K562 (cell line): ENCODE results near the gene STUB1. TPM values are rescaled to one million over a fixed set of nuclear protein-coding genes. Genes with fewer than 3 reads are reported as not detected.

Experiments
- BMI1 ChIP-seq: fragments of 150-350 bp; IDR thresholded peaks from 2 replicates; pipeline ENCODE4 v1.6.1; 2014; ENCODE audit warnings: low read length
- ETS1 ChIP-seq: conservative IDR thresholded peaks from 2 replicates; pipeline ENCODE4 v1.6.1; 2011; ENCODE audit warnings: low read depth, mild to moderate bottlenecking, low read length; ENCODE audit not compliant: control insufficient read depth
- GABPB1 ChIP-seq: sonication (generic); formaldehyde crosslinking; IDR thresholded peaks from 2 replicates; pipeline ENCODE4 v1.8.0; 2022; ENCODE audit warnings: mild to moderate bottlenecking, missing genetic modification reagents
- GATAD2A ChIP-seq: fragments of 450-650 bp; IDR thresholded peaks from 2 replicates; pipeline ENCODE4 v1.6.1; 2017
- KHSRP ChIP-seq: fragments of 450-650 bp; IDR thresholded peaks from 2 replicates; pipeline ENCODE4 v1.6.1; 2017
- MNT ChIP-seq, 2 experiments: fragments of 450-650 bp; conservative IDR thresholded peaks; 2 replicates each; pipeline ENCODE4 v1.6.1; 2017; ENCODE audit warnings: mild to moderate bottlenecking in 2 of 2, moderate library complexity in 2 of 2
- NEUROD1 ChIP-seq: fragments of 150-350 bp; IDR thresholded peaks from 2 replicates; pipeline ENCODE4 v1.6.1; 2014; ENCODE audit warnings: borderline replicate concordance, low read length, low read depth; ENCODE audit not compliant: partially characterized antibody
- NR2C2 ChIP-seq, 2 experiments: fragments of 200-800 bp in 1 of 2; sonication (Bioruptor generic) in 1 of 2; sonication (generic) in 1 of 2; formaldehyde crosslinking in 1 of 2; IDR thresholded peaks; 2 replicates each; pipeline versions ENCODE4 v1.6.1 to v1.8.0; 2016 to 2022; ENCODE audit warnings: mild to moderate bottlenecking in 1 of 2, missing compliant biosample characterization in 1 of 2, missing genetic modification characterization in 1 of 2, missing genetic modification reagents in 1 of 2
- POLR2AphosphoS5 ChIP-seq: IDR thresholded peaks from 2 replicates; pipeline ENCODE4 v1.6.1; 2011; ENCODE audit warnings: mild to moderate bottlenecking, low read depth, low read length, moderate library complexity; ENCODE audit not compliant: control insufficient read depth, insufficient read depth
- RBM25 ChIP-seq: fragments of 200-400 bp; formaldehyde crosslinking; IDR thresholded peaks from 2 replicates; pipeline ENCODE4 v1.6.1; 2018; ENCODE audit warnings: low read length, low read depth, moderate library complexity; ENCODE audit not compliant: severe bottlenecking
- TAF1 ChIP-seq: IDR thresholded peaks from 2 replicates; pipeline ENCODE4 v1.6.1; 2011; ENCODE audit warnings: mild to moderate bottlenecking, low read length, moderate library complexity; ENCODE audit not compliant: insufficient read depth, control insufficient read depth, severe bottlenecking; ENCODE audit errors: extremely low read depth
- TFAP4 ChIP-seq: sonication (generic); formaldehyde crosslinking; IDR thresholded peaks from 2 replicates; pipeline ENCODE4 v1.8.0; 2022; ENCODE audit warnings: missing genetic modification reagents, mild to moderate bottlenecking, moderate library complexity, borderline replicate concordance
- ZNF232 ChIP-seq: sonication (generic); formaldehyde crosslinking; IDR thresholded peaks from 2 replicates; pipeline ENCODE4 v1.8.0; 2022; ENCODE audit warnings: mild to moderate bottlenecking, missing genetic modification reagents
- ZNF395 ChIP-seq: fragments of 200-800 bp; sonication (Bioruptor generic); IDR thresholded peaks from 2 replicates; pipeline ENCODE4 v1.6.1; 2017; ENCODE audit warnings: missing genetic modification characterization, missing compliant biosample characterization
- ZNF639 ChIP-seq, 2 experiments: fragments of 200-800 bp in 1 of 2; sonication (Bioruptor generic) in 1 of 2; sonication (generic) in 1 of 2; formaldehyde crosslinking in 1 of 2; IDR thresholded peaks in 1 of 2; conservative IDR thresholded peaks in 1 of 2; 2 replicates each; pipeline versions ENCODE4 v1.5.0 to v1.6.1; 2016 to 2020; ENCODE audit warnings: missing compliant biosample characterization in 1 of 2, missing genetic modification characterization in 1 of 2, missing genetic modification reagents in 1 of 2
- ZNF699 ChIP-seq: fragments of 250-450 bp; sonication (Bioruptor Pico); IDR thresholded peaks from 2 replicates; pipeline ENCODE4 v1.8.0; 2021; ENCODE audit warnings: mild to moderate bottlenecking, moderate library complexity; ENCODE audit not compliant: insufficient replicate concordance
- ZNF766 ChIP-seq: fragments of 200-800 bp; sonication (Bioruptor generic); conservative IDR thresholded peaks from 2 replicates; pipeline ENCODE4 v1.6.1; 2016; ENCODE audit warnings: missing genetic modification characterization, missing compliant biosample characterization
- polyA plus RNA-seq, 8 experiments: library from polyadenylated mRNA; depleted of rRNA in 4 of 8; stranded (reverse) in 5 of 8; unstranded in 3 of 8; fragments of >200 nt; fragmentation: Nextera tagmentation in 2 of 8; fragmentation: Illumina TruSeq in 1 of 8; extraction: Ambion mirVana in 2 of 8; extraction: Trizol in 1 of 8; gene quantifications; 2 replicates each; pipeline versions ENCODE4 v1.2.1 to v1.2.3, GENCODE V29; 2011 to 2014; ENCODE audit warnings: inconsistent platforms in 1 of 8, missing spikeins in 1 of 8
- total RNA-seq, 7 experiments: library from RNA; depleted of rRNA in 6 of 7; stranded (reverse); fragments of >200 nt in 6 of 7; fragmentation: Illumina TruSeq in 2 of 7; extraction: Trizol in 2 of 7; gene quantifications; 2 replicates each; pipeline versions ENCODE4 v1.2.1 to v1.2.3, GENCODE V29; 2011 to 2021; ENCODE audit warnings: low replicate concordance in 1 of 7

Gene STUB1
- total and polyA plus RNA-seq, 9 of the 15 experiments (the other 6 are each of a cell fraction or from before 2014, with no cell fraction given), result 10.6 to 251 (median 152) TPM

GRCh38 chr16:684071-684794 lies 4.0 kb downstream of the STUB1 start, which contains the start of gene JMJD8 (continued):
- TF ChIP-seq MNT (conservative IDR thresholded peaks at IDR 0.05) (peak in 1 of 2 experiments; percentile 71; a peak in 3 of 4 replicates), ETS1 (peak; percentile 61), ZNF639 (CRISPR knock-in tag; conservative IDR thresholded peaks at IDR 0.05 in 1 of 2, IDR thresholded peaks at IDR 0.05 in 1 of 2) (peak in 1 of 2 experiments; percentile 92; a peak in 2 of 4 replicates), TAF1 (peak; percentile 84), TFAP4 (CRISPR knock-in tag) (peak; percentile 86; the same call in 1 of the 2 replicates), NEUROD1 (peak; percentile 80), BMI1 (peak; percentile 97), ZNF395 (CRISPR knock-in tag) (peak; percentile 68; the same call in 1 of the 2 replicates), KHSRP (no peak), ZNF232 (CRISPR knock-in tag) (no peak), NR2C2 (CRISPR knock-in tag; IDR thresholded peaks at IDR 0.05) (peak; percentile 87), NR2C2 (tag; IDR thresholded peaks at IDR 0.05) (peak; percentile 98), ZNF766 (CRISPR knock-in tag) (0 out of 2 replicates have a peak, but pooled peaks have one; percentile 55), RBM25 (peak; percentile 97), POLR2AphosphoS5 (peak; percentile 79; the same call in 1 of the 2 replicates), GATAD2A (0 out of 2 replicates have a peak, but pooled peaks have one; percentile 24), GABPB1 (peak; percentile 96), ZNF699 (CRISPR knock-in tag) (no peak)
